ENCODE data around the gene KCP. TPM values are rescaled to one million over a fixed set of nuclear protein-coding genes. Genes with fewer than 3 reads are reported as not detected.

Gene KCP
- total and polyA plus RNA-seq, 2 donors (not counting 1 experiment from before 2014, with no cell fraction given) = 2.3 to 3.8 TPM

GRCh38 chr7:128875523-128875948 is 35.0 kb downstream of the KCP start:
- no peak overlapping the region for H3K4me3 Mint-ChIP-seq
- ATAC-seq (ENCODE audit: low read depth) (no peak), DNase-seq (no peak)
- no peaks in the 10 kb centered on the region for H3K9me3 Mint-ChIP-seq (ENCODE audit: insufficient read depth)
- Histone ChIP-seq H2AFZ (ENCODE audit: insufficient read depth, low read depth, low read length, poor library complexity, severe bottlenecking) (no peak overlapping the region), H3K27ac (ENCODE audit: low read length in 2 of 2) (no peak overlapping the region), H3K4me1 (ENCODE audit: control insufficient read depth in 2 of 2, insufficient read depth in 2 of 2, low read length in 2 of 2) (peaks cover 0 to 3% of the 10 kb centered on the region in 2 donors), H3K79me2 (ENCODE audit: control insufficient read depth, insufficient read depth, low read length) (no peaks in the 10 kb centered on the region), H3K27me3 (replicated peaks in 1 of 4; ENCODE audit: control extremely low read depth in 1 of 4, control insufficient read depth in 3 of 4, insufficient read depth in 4 of 4, low read length in 3 of 4) (peaks cover 0 to 4% (median under 1%) of the 10 kb centered on the region in 4 experiments), H3K4me3 (ENCODE audit: control extremely low read depth in 1 of 5, extremely low read depth in 1 of 5, insufficient read depth in 1 of 5, low read depth in 2 of 5, low read length in 4 of 5) (no peak overlapping the region), H4K20me1 (ENCODE audit: control insufficient read depth, insufficient read depth, low read length, poor library complexity, severe bottlenecking) (peaks cover under 1% of the 10 kb centered on the region), H3K4me2 (replicated peaks; ENCODE audit: low read depth, low read length, poor library complexity, severe bottlenecking) (no peak overlapping the region), H3K36me3 (replicated peaks in 1 of 2; ENCODE audit: control extremely low read depth in 1 of 2, control insufficient read depth in 1 of 2, extremely low read depth in 1 of 2, insufficient read depth in 2 of 2, low read length in 1 of 2) (no peaks in the 10 kb centered on the region), H3K9me3 (ENCODE audit: control extremely low read depth in 1 of 3, control insufficient read depth in 2 of 3, insufficient read depth in 1 of 3, low read length in 2 of 3) (no peaks in the 10 kb centered on the region), H3K9ac (ENCODE audit: low read length) (no peak overlapping the region)
- H3K4me1 Mint-ChIP-seq = peaks cover 2% of the 10 kb centered on the region
- ChIA-PET CTCF (interaction anchor here (1.2 kb wide), 1 partner anchor 8 kb away, joined by 5 read pairs; no protein-coding TSS in a partner anchor), POLR2A (interaction anchor here (0.6 to 0.8 kb wide), 2 partner anchors 16 to 347 kb away, joined by 3 to 4 read pairs; no protein-coding TSS in a partner anchor)
- H3K27ac Mint-ChIP-seq = no peak overlapping the region
- peaks cover under 1% of the 10 kb centered on the region for H3K27me3 Mint-ChIP-seq
- intact Hi-C loops (cut with micrococcal nuclease) = no loop called here
- 96% methylated on average over 3 of the region's 8 CpGs for WGBS (ENCODE audit: insufficient coverage)
- TF ChIP-seq CTCF (IDR thresholded peaks at IDR 0.05) = no peak

DNA sequence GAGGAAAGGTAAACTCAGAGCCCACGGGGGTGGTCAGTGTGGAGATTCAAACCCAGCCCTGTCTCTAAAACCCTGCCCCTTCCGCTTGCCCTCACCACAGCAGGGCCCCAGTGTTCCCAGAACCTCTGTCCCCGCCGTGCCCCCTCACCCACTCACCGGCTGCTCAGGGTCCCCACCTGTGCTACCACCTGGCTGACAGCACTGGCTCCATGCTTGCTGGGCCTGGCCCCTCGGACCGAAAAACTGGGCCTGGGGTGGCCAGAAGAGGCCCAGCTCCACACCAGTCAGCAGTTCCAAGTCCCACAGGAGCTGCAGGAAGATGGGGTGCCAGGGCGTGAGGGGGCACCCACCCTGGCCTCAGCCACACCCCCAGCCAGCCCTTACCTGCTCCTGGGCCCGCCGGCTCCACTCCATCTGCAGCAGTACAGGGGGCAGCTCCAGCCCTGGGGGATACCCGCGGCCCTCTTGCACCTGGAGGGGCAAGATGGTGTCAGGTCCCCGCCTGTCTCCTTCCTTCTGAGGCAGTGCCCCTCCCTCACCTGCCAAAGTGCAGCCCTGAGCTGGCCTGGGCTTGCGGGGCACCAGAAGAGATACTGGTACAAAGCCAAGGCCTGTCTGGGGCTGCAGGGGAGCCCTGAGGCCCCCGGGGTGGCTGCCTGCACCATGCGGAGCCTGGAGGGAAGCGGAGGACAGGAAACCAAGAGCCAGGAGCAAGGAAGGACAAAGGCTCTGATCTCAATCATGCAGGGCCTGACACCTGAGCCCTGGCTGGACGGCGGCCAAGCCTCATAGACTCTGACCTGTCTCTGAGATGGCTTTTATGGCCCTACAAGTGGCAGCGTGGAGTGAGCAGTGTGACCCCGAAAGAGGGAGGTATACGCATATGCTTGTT is 36.1 kb downstream of the KCP start:
- ATAC-seq (ENCODE audit: low read depth) (no peak), DNase-seq (no peak)
- Histone ChIP-seq H3K4me3 (ENCODE audit: control extremely low read depth in 1 of 5, extremely low read depth in 1 of 5, insufficient read depth in 1 of 5, low read depth in 2 of 5, low read length in 4 of 5) (no peak overlapping the region), H3K27me3 (replicated peaks in 1 of 4; ENCODE audit: control extremely low read depth in 1 of 4, control insufficient read depth in 3 of 4, insufficient read depth in 4 of 4, low read length in 3 of 4) (peaks cover 0 to 11% (median 3%) of the 10 kb centered on the region in 4 experiments), H3K9ac (ENCODE audit: low read length) (no peak overlapping the region), H2AFZ (ENCODE audit: insufficient read depth, low read depth, low read length, poor library complexity, severe bottlenecking) (no peak overlapping the region), H4K20me1 (ENCODE audit: control insufficient read depth, insufficient read depth, low read length, poor library complexity, severe bottlenecking) (peaks cover 8% of the 10 kb centered on the region), H3K27ac (ENCODE audit: low read length in 2 of 2) (no peak overlapping the region), H3K36me3 (replicated peaks in 1 of 2; ENCODE audit: control extremely low read depth in 1 of 2, control insufficient read depth in 1 of 2, extremely low read depth in 1 of 2, insufficient read depth in 2 of 2, low read length in 1 of 2) (no peaks in the 10 kb centered on the region), H3K79me2 (ENCODE audit: control insufficient read depth, insufficient read depth, low read length) (no peaks in the 10 kb centered on the region), H3K4me1 (ENCODE audit: control insufficient read depth in 2 of 2, insufficient read depth in 2 of 2, low read length in 2 of 2) (peaks cover 6 to 9% of the 10 kb centered on the region in 2 donors), H3K9me3 (ENCODE audit: control extremely low read depth in 1 of 3, control insufficient read depth in 2 of 3, insufficient read depth in 1 of 3, low read length in 2 of 3) (no peaks in the 10 kb centered on the region), H3K4me2 (replicated peaks; ENCODE audit: low read depth, low read length, poor library complexity, severe bottlenecking) (no peak overlapping the region)
- Mint-ChIP-seq H3K27me3 (peaks cover 7% of the 10 kb centered on the region), H3K4me1 (peaks cover 7% of the 10 kb centered on the region), H3K9me3 (ENCODE audit: insufficient read depth) (no peaks in the 10 kb centered on the region), H3K27ac (no peak overlapping the region), H3K4me3 (no peak overlapping the region)
- TF ChIP-seq EZH2 (IDR thresholded peaks at IDR 0.05; ENCODE audit: borderline replicate concordance, insufficient read depth, low read depth, low read length, poor library complexity, severe bottlenecking) (no peak), CTCF (IDR thresholded peaks at IDR 0.05) (no peak)
- 90% methylated on average over 22 of the region's 22 CpGs for WGBS (ENCODE audit: insufficient coverage)
- CTCF ChIA-PET = interaction anchor here (1.2 kb wide), 1 partner anchor 9 kb away, joined by 5 read pairs; no protein-coding TSS in a partner anchor
- POLR2A ChIA-PET = interaction anchor here (1.2 kb wide), 1 partner anchor 9 kb away, joined by 3 read pairs; no protein-coding TSS in a partner anchor
- intact Hi-C loops (cut with micrococcal nuclease) = no loop called here
